ENCODE data around the gene VN1R4.

DNA sequence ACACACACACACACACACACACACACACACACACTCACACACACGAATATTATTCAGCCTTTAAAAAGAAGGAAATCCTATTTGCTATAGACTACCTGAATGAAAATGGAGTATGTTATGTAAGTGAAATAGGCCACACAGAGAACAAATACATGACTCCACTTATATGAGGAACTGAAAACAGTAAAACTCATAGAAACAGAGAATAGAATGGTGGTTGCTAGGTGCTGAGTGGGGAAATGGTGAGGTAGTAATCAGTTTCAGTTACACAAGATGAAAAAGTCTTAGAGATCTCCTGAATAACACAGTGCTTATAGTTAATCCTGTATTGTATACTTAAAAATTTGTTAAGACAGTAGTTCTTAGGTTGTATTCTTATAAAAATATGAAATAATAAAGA is 21.0 kb downstream of the VN1R4 start:
- TF ChIP-seq, protein P1, sequence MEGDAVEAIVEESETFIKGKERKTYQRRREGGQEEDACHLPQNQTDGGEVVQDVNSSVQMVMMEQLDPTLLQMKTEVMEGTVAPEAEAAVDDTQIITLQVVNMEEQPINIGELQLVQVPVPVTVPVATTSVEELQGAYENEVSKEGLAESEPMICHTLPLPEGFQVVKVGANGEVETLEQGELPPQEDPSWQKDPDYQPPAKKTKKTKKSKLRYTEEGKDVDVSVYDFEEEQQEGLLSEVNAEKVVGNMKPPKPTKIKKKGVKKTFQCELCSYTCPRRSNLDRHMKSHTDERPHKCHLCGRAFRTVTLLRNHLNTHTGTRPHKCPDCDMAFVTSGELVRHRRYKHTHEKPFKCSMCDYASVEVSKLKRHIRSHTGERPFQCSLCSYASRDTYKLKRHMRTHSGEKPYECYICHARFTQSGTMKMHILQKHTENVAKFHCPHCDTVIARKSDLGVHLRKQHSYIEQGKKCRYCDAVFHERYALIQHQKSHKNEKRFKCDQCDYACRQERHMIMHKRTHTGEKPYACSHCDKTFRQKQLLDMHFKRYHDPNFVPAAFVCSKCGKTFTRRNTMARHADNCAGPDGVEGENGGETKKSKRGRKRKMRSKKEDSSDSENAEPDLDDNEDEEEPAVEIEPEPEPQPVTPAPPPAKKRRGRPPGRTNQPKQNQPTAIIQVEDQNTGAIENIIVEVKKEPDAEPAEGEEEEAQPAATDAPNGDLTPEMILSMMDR (IDR thresholded peaks at IDR 0.05): no peak
- no peak for TF ChIP-seq POLR2A (IDR thresholded peaks at IDR 0.05)
